SJCRH30 (cell line): ENCODE data around the gene TBXA2R. TPM values are rescaled to one million over a fixed set of nuclear protein-coding genes. Genes with fewer than 3 reads are reported as not detected.

Experiments
- DNase-seq, 2 experiments: peaks; one replicate each; pipeline ENCODE4 v3.0.0-alpha.2; 2015 to 2020
- H3K27ac ChIP-seq: fragments of 250-450 bp; sonication (Bioruptor Pico); 2 replicates; pipeline ENCODE4 v1.5.1; 2020; ENCODE audit warnings: mild to moderate bottlenecking, moderate library complexity
- H3K27me3 ChIP-seq: fragments of 250-450 bp; sonication (Bioruptor Pico); 2 replicates; pipeline ENCODE4 v1.5.1; 2020; ENCODE audit warnings: mild to moderate bottlenecking, moderate library complexity
- H3K36me3 ChIP-seq: fragments of 250-450 bp; sonication (Bioruptor Pico); 2 replicates; pipeline ENCODE4 v1.5.1; 2020; ENCODE audit warnings: mild to moderate bottlenecking, moderate library complexity
- H3K4me1 ChIP-seq: fragments of 250-450 bp; sonication (Bioruptor Pico); 2 replicates; pipeline ENCODE4 v1.5.1; 2020; ENCODE audit warnings: mild to moderate bottlenecking, moderate library complexity
- H3K4me3 ChIP-seq: fragments of 250-450 bp; sonication (Bioruptor Pico); 2 replicates; pipeline ENCODE4 v1.5.1; 2020; ENCODE audit warnings: mild to moderate bottlenecking, moderate library complexity
- H3K9me3 ChIP-seq: fragments of 250-450 bp; sonication (Bioruptor Pico); replicated peaks from 2 replicates; pipeline ENCODE4 v1.5.1; 2020; ENCODE audit warnings: mild to moderate bottlenecking, moderate library complexity
- total RNA-seq: library from RNA; depleted of rRNA; stranded (reverse); fragments of >200 nt; shearing (Covaris generic); gene quantifications from 2 replicates; pipeline ENCODE4 v1.2.3, GENCODE V29; 2014

The TBXA2R gene
- total RNA-seq, 1 experiment from 2014 or later: 0.06 TPM

DNA sequence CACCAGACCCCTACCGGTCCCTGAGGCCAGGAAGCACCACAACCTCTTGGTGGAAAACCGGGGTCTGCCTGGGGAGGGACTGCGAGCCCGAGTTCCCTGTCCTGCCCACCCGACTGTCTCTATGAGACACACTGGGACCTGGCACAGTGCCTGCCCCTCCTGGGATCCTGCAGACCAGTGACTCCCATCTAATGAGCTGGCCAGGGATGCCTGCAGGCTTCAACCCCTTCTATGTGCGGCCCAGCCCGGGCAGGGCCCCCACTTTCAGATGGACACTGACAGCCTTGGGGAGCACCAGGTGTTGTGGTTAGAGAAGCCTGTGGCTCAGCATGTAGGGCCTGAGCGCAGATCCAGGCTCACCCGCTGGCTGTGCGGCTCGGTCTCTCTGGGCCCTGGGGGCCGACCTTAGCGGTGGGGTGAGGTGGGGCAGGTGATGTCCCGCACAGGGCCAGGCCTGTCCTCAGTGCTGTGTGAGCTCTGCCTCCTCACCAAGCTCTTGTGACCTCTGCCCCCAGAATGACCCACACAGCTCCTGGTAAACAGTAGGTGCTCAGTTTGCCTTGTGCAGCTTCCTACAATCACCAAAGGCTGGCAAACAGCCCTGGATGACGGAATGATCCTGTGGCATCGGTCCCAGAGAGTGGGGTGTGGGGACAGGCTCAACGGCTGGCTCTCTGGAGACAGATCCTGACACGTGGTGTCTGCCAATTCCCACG, 37.8 kb upstream of the TBXA2R start:
- Histone ChIP-seq H3K4me1 (no peaks in the 10 kb centered on the region), H3K9me3 (no peaks in the 10 kb centered on the region), H3K27ac (0 out of 2 replicates have a peak overlapping the region, but pooled peaks have one; percentile 14), H3K4me3 (no peak overlapping the region), H3K27me3 (no peaks in the 10 kb centered on the region), H3K36me3 (peaks cover 2% of the 10 kb centered on the region; the same call in 1 of the 2 replicates)
- peak; percentile 58 to 62 for DNase-seq

DNA sequence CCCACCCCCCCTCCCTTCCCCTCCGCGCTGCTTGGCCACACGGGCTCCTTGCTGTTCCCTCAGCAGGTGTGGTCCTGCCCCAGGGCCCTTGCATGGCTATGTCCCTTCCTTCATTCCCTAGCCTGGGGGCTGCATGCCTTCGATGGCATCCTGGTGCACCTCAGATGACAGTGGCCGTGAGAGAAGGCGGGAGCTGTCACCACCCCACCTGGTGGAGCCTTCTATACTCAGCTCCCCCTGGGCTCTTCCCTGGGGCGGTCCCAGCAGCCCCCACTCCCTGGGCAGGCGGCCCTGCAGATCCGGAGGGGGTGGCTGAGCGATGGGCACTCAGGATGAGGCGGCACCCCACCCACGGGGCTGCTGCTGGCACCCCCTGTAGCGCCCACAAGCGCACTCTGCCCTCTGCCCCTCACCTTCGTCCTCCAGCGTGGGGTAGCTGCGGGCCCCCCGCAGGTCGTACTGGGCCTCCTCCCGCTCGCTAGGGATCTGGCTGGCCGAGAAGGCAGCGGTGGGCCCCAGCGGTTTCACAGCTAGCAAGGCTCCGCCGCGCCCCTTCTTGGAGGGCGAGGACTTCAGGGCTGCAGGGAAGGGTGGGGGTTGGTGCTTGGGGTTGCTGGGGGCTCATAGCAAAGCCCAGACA, 37.1 kb upstream of the TBXA2R start:
- Histone ChIP-seq H3K4me3 (no peak overlapping the region), H3K27me3 (no peaks in the 10 kb centered on the region), H3K27ac (no peak overlapping the region), H3K36me3 (peaks cover 2% of the 10 kb centered on the region; the same call in 1 of the 2 replicates), H3K9me3 (no peaks in the 10 kb centered on the region), H3K4me1 (no peaks in the 10 kb centered on the region)
- DNase-seq: no peak

DNA sequence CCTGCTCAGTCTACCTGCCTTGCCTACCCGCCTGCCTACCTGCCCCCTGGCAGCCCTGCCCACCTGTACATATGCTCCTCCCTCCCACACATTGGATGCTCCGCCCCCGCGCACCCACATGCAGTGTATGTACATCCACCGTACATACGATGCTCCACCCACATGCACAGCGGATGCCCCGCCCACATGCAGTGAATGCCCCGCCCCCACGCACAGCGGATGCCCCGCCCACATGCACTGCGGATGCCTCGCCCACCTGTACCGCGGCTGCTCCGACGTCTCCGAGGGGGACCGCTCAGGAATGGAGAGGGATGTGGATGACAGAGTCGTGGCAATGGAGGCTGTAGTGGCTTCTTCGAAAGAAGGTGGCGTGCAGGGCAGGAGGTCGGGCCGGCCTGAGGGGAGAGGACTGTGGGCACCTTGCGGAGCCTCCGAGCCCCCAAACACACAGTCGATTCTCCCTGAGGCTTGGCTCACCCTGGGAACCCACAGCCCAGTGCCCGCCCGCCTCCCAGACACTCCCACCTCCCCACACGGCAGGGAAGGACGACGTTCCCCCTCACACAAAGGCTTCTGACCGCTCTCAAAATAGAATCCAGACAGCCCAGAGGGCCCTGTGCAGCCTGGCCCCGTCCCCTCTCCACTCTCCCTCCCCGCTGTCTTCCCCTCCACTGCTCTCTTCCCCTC, 36.5 kb upstream of the TBXA2R start:
- Histone ChIP-seq H3K27ac (no peak overlapping the region), H3K9me3 (no peaks in the 10 kb centered on the region), H3K36me3 (peaks cover 2% of the 10 kb centered on the region; the same call in 1 of the 2 replicates), H3K4me3 (no peak overlapping the region), H3K4me1 (no peaks in the 10 kb centered on the region), H3K27me3 (no peaks in the 10 kb centered on the region)
- DNase-seq: peak; percentile 26 to 33

DNA sequence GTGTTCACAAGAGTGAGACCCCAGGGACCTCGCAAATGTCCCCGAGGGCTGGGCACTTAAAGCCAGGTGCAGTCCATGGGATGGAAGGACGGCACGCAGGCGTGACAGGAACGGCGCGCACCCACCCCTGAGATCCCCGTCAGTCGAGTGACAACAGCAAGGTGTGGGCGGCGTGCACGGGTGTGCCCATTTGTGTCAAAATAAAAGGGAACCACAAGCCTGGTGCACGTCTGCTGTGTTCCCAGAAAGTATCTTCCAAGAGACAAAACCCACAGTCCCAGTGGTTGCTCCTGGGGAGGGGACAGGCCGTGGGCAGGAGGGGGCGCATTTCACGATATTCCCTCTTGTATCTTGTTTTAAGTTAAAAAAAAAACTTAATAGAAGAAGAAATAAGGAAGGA, 35.6 kb upstream of the TBXA2R start:
- no peaks in the 10 kb centered on the region for H3K27me3 ChIP-seq
- no peaks in the 10 kb centered on the region for H3K4me1 ChIP-seq
- no peak overlapping the region for H3K27ac ChIP-seq
- DNase-seq: no peak
- H3K9me3 ChIP-seq: no peaks in the 10 kb centered on the region
- H3K4me3 ChIP-seq: no peak overlapping the region
- peaks cover 2% of the 10 kb centered on the region; the same call in 1 of the 2 replicates for H3K36me3 ChIP-seq

DNA sequence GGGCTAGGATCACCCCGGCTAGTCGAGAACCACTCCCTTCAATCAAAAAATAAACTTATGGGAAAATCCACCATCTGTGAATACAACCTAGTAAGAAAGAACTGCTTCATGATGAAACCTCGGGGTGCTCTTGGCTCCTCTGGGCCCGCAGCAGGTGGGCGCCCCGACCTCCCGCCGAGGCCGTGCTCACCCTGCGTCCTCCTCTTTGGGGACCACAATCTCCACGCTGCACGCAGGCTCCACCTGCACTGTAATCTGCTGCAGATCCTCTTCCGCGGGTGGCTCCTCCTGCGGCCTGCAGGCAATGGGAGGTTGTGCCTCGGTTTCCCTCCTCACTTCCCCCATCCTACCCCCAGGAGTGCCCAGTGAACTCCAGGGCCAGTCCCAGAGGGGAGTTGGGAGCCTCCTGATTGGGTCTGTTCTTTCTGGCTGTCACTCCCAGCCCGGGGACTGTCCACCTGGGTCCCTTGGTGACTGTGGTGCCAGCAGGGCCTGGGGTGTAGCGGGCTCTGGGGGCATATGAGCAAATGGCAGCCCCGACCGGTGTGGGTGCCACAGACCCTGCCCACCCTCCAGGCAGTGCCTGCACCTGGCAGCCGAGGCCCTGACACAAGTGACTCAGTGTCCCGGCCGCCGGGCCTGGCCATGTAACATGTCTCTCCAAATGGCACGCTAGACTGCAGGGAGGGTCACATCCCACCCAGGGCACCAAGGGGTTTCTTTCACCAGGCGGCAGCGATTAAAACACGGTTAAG, 35.0 kb upstream of the TBXA2R start:
- Histone ChIP-seq H3K36me3 (peaks cover 2% of the 10 kb centered on the region; the same call in 1 of the 2 replicates), H3K27me3 (no peaks in the 10 kb centered on the region), H3K4me1 (no peaks in the 10 kb centered on the region), H3K27ac (no peak overlapping the region), H3K9me3 (no peaks in the 10 kb centered on the region), H3K4me3 (no peak overlapping the region)
- DNase-seq: no peak

DNA sequence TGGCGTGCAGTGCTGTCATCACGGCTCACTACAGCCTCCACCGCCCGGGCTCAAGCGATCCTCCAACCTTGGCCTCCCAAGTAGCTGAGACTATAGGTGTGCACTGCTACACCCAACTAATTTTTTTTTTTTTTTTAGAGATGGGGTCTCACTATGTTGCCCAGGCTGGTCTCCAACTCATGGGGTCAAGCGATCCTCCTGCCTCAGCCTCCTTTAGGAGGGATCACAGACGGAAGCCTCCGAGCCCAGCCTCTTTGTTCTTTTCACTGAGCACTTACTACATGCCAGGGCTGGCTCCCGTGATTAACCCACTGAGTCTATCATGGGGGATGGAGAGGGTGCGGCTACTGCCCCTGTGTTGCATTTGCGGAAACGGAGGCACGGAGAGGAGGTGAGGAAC, 32.8 kb upstream of the TBXA2R start:
- Histone ChIP-seq H3K4me1 (no peaks in the 10 kb centered on the region), H3K9me3 (no peaks in the 10 kb centered on the region), H3K36me3 (no peaks in the 10 kb centered on the region), H3K27ac (no peak overlapping the region), H3K27me3 (no peaks in the 10 kb centered on the region), H3K4me3 (no peak overlapping the region)
- DNase-seq: no peak

DNA sequence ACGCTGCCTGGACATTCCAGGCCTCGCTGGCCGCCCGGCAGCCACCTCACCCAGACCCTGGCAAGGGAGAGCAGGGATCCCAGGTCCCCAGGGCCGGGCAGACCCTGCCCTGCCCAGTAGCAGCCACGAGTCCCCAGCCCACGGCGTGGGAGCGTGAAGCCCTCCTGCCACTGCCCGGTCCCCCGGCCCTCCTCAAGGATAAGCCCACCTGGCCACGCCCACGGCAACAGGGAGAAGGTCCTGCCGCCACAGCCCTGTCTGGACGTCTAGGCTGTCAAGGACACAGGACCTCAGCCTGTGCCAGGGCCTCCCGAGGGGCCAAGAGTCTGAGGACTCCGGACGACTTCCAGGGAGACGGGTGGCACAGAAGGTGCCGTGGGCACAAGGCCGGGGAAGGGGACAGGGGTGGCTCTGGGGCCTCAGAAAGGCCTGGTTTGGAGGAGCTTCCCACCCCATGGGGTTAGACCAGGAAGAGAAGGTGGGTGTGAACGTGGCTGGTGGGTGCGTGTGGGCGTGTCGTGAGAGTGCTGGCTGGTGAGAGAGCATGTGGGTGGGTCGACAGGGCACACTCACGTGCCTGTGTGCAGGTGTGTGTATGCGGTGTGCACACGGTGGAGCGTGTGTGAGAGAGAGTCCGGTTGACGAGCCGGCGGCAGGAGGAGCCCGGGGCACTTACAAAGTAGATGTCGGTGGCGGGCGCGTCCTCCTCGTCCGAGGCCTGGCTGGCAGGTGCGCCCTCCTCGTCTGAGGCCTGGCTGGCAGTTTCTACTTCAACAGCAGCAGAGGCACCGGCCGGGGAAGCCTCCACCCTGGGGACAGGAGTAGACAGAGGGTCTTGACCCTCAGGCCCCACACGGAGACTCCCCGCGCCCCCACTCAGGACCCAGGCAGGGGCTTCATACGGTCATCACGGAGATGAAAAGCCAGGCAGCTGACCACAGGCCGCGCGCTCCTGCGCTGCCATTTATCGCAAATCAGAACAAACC, 31.8 kb upstream of the TBXA2R start:
- no peaks in the 10 kb centered on the region for H3K4me1 ChIP-seq
- H3K4me3 ChIP-seq: no peak overlapping the region
- H3K27ac ChIP-seq: no peak overlapping the region
- DNase-seq: no peak
- H3K36me3 ChIP-seq: no peaks in the 10 kb centered on the region
- H3K27me3 ChIP-seq: no peaks in the 10 kb centered on the region
- no peaks in the 10 kb centered on the region for H3K9me3 ChIP-seq

DNA sequence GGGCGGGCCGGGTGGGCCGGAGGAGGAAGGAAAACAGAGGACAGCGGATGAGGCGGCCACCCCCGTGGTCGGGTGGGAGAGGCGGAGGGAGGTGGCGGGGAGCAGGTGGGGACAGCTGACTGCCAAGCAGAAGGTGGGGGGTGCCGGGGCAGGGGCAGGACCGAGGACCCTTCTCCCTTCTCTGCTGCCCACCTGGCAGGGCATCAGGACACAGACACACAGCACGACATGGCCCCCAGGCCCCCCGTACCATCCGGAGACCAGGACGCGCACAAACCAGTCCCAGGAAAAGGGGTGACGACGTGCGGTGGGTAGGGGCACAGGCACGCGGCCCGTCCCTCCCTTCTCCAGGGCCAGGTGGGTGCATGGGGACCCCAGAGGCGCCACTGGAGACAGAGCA, 30.9 kb upstream of the TBXA2R start:
- no peak overlapping the region for H3K27ac ChIP-seq
- DNase-seq: no peak
- no peak overlapping the region for H3K4me3 ChIP-seq
- H3K36me3 ChIP-seq: no peaks in the 10 kb centered on the region
- no peaks in the 10 kb centered on the region for H3K9me3 ChIP-seq
- no peaks in the 10 kb centered on the region for H3K27me3 ChIP-seq
- H3K4me1 ChIP-seq: no peaks in the 10 kb centered on the region

DNA sequence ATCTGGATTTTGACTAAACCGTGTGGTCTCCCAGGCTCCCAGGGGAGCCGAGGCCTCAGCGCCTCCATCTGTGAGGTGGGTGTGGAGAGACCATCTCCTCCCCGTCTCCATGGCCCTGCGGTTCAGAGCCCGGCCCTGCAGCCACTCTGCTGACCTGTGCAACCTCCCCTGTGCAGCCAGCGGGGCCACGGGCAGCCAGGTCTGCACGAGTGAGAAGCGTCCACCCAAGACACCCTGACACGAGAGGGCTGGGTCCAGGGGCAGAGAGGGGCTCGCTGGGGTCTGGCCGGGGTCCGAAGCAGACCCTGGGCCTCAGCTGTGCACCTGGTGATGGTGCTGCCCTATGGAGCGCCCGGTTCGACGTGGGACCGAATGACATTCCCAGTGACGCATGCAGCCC, 30.3 kb upstream of the TBXA2R start:
- no peak for DNase-seq
- Histone ChIP-seq H3K36me3 (no peaks in the 10 kb centered on the region), H3K9me3 (no peaks in the 10 kb centered on the region)

DNA sequence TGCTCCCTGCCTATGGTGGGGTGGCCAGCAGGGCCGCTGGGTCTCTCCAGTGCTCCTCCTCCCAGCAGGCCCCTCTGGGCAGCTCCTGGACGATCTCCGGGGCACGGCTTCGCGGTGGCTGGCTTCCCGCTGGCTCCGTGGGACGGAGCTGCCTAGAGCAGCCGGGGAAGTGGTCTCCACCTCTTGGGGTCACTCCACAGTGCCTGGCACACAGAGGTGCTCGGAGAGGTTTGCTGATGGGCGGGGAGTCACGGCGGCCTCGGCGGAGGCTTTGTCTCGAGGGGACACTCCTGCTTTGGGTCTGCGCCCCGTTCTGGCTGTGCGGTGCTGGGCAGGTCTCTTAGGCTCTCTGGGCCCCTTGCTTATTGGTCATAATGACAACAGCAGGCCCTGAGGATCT, 29.8 kb upstream of the TBXA2R start:
- Histone ChIP-seq H3K9me3 (no peaks in the 10 kb centered on the region), H3K36me3 (no peaks in the 10 kb centered on the region), H3K4me3 (no peak overlapping the region), H3K4me1 (no peaks in the 10 kb centered on the region), H3K27me3 (no peaks in the 10 kb centered on the region), H3K27ac (no peak overlapping the region)
- no peak for DNase-seq

More for the DNA sequence above, 30.3 kb upstream of the TBXA2R start:
- Histone ChIP-seq H3K27me3 (no peaks in the 10 kb centered on the region), H3K4me1 (no peaks in the 10 kb centered on the region), H3K4me3 (no peak overlapping the region), H3K27ac (no peak overlapping the region)

DNA sequence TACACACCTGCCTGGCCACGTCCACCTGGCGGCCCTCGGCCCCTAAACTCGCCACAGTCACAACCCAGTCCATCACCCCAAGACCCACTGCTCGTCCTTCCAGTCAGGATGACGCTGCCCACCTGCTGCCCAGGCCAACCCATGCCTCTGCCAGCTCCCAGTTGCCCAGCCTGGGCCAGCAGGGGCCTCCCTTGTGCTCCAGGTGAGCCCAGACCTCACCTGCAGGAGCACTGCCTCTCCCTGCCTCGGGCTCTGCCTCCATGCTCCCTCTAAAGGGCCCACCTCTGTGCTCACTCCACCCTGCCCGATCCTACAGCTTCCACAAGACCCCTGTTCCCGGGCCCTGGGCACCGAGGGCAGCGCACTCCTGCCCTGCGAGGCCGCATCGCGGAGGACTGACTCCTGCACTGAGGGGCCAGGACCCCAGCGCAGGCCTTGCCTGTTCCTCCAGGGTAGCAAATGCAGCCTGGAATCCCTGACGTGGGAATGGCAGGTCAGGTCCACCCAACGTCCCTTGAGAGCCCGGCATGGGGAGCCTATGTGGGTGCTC, 27.9 kb upstream of the TBXA2R start:
- Histone ChIP-seq H3K27me3 (no peaks in the 10 kb centered on the region), H3K36me3 (no peaks in the 10 kb centered on the region), H3K9me3 (no peaks in the 10 kb centered on the region), H3K27ac (no peak overlapping the region), H3K4me3 (no peak overlapping the region), H3K4me1 (no peaks in the 10 kb centered on the region)
- DNase-seq: no peak

DNA sequence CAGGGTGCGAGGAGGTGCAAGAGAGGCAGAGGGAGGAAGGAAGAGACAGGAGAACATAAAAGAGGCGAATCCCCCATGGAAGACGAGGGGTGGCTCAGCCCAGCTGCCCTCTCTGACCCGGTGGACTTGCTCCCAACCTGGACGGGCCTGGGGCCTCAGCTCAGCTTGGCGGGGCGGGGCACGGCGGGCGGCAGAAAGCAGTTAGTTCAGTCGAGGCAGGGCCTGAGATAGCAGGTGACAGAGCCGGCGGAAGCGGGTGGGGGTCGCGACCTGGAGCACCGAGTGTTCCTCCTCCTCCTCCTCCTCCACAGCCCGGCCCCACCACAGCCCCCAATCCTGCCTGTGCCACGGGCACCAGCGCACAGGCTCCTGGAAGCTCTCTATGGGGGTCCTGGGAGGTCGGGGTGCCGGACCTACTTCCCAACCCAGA, 26.9 kb upstream of the TBXA2R start:
- no peaks in the 10 kb centered on the region for H3K4me1 ChIP-seq
- no peaks in the 10 kb centered on the region for H3K9me3 ChIP-seq
- DNase-seq: no peak
- H3K27me3 ChIP-seq: no peaks in the 10 kb centered on the region
- H3K27ac ChIP-seq: no peak overlapping the region
- no peak overlapping the region for H3K4me3 ChIP-seq
- no peaks in the 10 kb centered on the region for H3K36me3 ChIP-seq

DNA sequence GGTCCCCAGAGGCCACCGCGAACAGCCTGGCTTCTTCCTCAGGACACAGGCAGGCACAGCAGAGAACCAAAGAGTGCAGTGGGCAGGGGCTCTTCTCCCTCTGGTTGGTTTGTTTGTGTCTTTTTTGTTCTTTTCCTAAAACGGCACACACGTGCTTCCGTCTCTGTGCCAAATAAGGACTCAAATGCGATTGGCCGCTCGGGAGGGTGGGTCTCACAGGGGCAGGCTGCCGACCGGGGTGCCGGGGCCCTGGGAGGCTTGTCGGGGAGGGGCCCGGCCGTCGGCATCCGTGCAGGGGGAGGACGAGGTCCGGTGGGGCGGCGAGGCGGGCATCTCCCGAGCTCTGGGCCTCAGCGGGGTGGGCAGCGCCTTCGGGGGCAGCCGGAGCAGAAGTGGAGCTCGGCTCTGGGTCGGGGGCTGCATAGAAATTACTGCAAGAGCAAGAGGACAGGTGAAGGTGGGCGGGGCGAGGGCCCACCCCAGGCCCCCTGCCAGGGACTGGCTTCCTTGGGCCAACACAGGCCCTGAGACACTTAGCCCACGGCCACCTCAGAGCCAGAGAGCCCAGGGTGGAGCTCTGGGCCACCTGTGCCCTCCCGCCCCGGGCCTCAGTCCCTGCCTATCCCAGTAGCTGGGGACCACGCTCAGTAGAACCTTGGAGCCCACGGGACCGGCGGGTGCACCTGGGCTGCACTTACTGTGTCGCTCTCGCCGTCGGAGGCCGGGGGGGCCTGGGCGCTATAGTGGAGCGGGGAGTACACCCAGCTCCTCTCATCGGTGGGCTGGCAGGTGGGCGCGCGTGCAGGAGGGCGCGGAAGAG, 26.3 kb upstream of the TBXA2R start:
- Histone ChIP-seq H3K4me3 (no peak overlapping the region), H3K4me1 (no peaks in the 10 kb centered on the region), H3K36me3 (no peaks in the 10 kb centered on the region), H3K9me3 (no peaks in the 10 kb centered on the region), H3K27ac (no peak overlapping the region), H3K27me3 (no peaks in the 10 kb centered on the region)
- DNase-seq: no peak
